Esophagus muscularis mucosa (tissue), 4 donors: Measurements from ENCODE around the gene GSTO1. TPM values are rescaled to one million over a fixed set of nuclear protein-coding genes. Genes with fewer than 3 reads are reported as not detected.

ENCODE experiments used
- DNase-seq: peaks from one replicate; pipeline ENCODE4 v3.0.0-alpha.2; 2017; ENCODE audit errors: extremely low spot score
- H3K27ac ChIP-seq, 4 donors: fragments of 200-600 bp; sonication (generic); replicated peaks in 1 of 4; 1 replicate in 3 of 4; 2 replicates in 1 of 4; pipeline ENCODE4 v1.5.1; 2016 to 2019; ENCODE audit warnings: mild to moderate bottlenecking in 1 of 4
- H3K27me3 ChIP-seq, 4 donors: fragments of 200-600 bp; sonication (generic); one replicate each; pipeline versions ENCODE4 v1.5.1 to v1.6.0; 2016 to 2019
- H3K36me3 ChIP-seq, 4 donors: fragments of 200-600 bp; sonication (generic); one replicate each; pipeline ENCODE4 v1.5.1; 2016 to 2019
- H3K4me1 ChIP-seq, 4 donors: fragments of 200-600 bp; sonication (generic); one replicate each; pipeline ENCODE4 v1.5.1; 2016 to 2019
- H3K4me3 ChIP-seq, 4 donors: fragments of 200-600 bp; sonication (generic); 1 replicate in 2 of 4; 2 replicates in 2 of 4; pipeline ENCODE4 v1.5.1; 2016 to 2019; ENCODE audit warnings: mild to moderate bottlenecking in 4 of 4, moderate library complexity in 1 of 4
- H3K9me3 ChIP-seq, 4 donors: fragments of 200-600 bp; sonication (generic); 1 replicate in 3 of 4; 2 replicates in 1 of 4; pipeline ENCODE4 v1.5.1; 2016 to 2019
- EP300 ChIP-seq: sonication (generic); formaldehyde crosslinking; IDR thresholded peaks from one replicate; pipeline ENCODE4 v1.6.1; 2017; ENCODE audit warnings: antibody characterized with exemption
- POLR2A ChIP-seq: fragments of 450-650 bp; IDR thresholded peaks from one replicate; pipeline ENCODE4 v1.6.1; 2017; ENCODE audit warnings: antibody characterized with exemption, moderate library complexity, mild to moderate bottlenecking, low read depth
- POLR2AphosphoS5 ChIP-seq, 2 donors: sonication (generic); formaldehyde crosslinking; IDR thresholded peaks; one replicate each; pipeline ENCODE4 v1.6.1; 2017; ENCODE audit warnings: antibody characterized with exemption in 2 of 2
- WGBS: methylation state at CpG from one replicate; pipeline ENCODE4 v1.1.5; 2018; 5-methylcytosine and 5-hydroxymethylcytosine counted together
- intact Hi-C: fragments of 100-400 bp; cut with DNase I; formaldehyde crosslinking; loops from one replicate; pipeline ENCODE4 v1.15.1; 2023
- total RNA-seq, 4 donors: library from RNA; depleted of rRNA; stranded (reverse); fragments of >200 nt; gene quantifications; one replicate each; pipeline versions ENCODE4 v1.1.0 to v1.2.1, GENCODE V29; 2016
- TF ChIP-seq, protein P1 (sequence below), 3 experiments: fragments of 200-600 bp in 2 of 3; fragments of 450-650 bp in 1 of 3; sonication (generic) in 2 of 3; IDR thresholded peaks; one replicate each; pipeline ENCODE4 v1.5.1; 2017 to 2019; ENCODE audit warnings: antibody characterized with exemption in 3 of 3, mild to moderate bottlenecking in 2 of 3, moderate library complexity in 1 of 3

The GSTO1 gene
- total RNA-seq = 100 to 1,000 TPM; 123 to 172 (median 152) TPM

DNA sequence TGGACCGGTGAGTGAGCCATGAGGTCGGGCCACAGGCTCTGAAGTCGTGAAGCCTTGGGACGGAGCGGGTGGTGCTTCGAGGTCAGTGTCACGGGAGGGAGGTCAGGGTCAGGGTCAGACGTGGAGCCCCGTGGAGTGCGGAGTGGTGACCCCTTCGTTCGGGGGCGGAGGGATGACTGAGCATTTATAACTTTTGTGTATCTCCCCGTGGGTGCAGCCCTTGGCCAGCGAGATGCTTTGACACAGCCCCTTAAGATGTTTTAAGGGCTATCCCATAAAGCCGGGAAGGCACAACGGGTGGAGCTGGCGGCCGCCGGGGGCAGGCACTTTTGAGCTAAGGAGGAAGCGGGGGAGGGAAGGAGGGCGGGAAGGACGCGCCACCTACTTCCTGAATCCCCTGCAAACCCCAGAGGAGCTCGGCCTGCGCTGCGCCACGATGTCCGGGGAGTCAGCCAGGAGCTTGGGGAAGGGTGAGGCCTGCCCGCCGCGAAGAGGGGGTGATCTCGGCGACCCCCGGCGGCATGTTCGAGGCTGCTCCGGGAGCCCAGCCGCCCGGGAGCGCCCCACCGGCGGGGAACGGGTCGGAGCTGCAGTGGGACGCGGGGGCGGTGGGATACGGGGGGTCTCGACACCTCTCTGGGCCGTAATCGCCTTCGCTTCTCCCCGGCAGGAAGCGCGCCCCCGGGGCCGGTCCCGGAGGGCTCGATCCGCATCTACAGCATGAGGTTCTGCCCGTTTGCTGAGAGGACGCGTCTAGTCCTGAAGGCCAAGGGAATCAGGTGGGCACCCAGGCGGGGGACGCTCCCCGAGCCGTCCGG lies at the start of gene GSTO1:
Gene GSTO1 (plus strand): TSS at position 400 of the 818 bp plus-strand sequence. CDS start 37 bp downstream, at position 437.
- peaks cover 8 to 26% (median 18%) of the 10 kb centered on the region in 4 donors for H3K36me3 ChIP-seq
- 1% methylated on average over 36 of the region's 69 CpGs for WGBS
- H3K4me3 ChIP-seq = peak within 1 kb of the TSS; percentile 89 to 100 (median 94)
- H3K9me3 ChIP-seq = no peaks in the 10 kb centered on the region
- peak; percentile 95 for DNase-seq
- intact Hi-C loops = no loop called here
- TF ChIP-seq POLR2AphosphoS5 (IDR thresholded peaks at IDR 0.05) = peak; percentile 80 to 94
- TF ChIP-seq EP300 = no peak
- TF ChIP-seq, protein P1, sequence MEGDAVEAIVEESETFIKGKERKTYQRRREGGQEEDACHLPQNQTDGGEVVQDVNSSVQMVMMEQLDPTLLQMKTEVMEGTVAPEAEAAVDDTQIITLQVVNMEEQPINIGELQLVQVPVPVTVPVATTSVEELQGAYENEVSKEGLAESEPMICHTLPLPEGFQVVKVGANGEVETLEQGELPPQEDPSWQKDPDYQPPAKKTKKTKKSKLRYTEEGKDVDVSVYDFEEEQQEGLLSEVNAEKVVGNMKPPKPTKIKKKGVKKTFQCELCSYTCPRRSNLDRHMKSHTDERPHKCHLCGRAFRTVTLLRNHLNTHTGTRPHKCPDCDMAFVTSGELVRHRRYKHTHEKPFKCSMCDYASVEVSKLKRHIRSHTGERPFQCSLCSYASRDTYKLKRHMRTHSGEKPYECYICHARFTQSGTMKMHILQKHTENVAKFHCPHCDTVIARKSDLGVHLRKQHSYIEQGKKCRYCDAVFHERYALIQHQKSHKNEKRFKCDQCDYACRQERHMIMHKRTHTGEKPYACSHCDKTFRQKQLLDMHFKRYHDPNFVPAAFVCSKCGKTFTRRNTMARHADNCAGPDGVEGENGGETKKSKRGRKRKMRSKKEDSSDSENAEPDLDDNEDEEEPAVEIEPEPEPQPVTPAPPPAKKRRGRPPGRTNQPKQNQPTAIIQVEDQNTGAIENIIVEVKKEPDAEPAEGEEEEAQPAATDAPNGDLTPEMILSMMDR (IDR thresholded peaks at IDR 0.05) = peak in 1 of 3 experiments; percentile 9
- TF ChIP-seq POLR2A = peak; percentile 48
- no peaks in the 10 kb centered on the region for H3K27me3 ChIP-seq
- peaks cover 35 to 50% (median 44%) of the 10 kb centered on the region in 4 donors for H3K4me1 ChIP-seq
- peak within 1 kb of the TSS; percentile 97 to 99 (median 99) for H3K27ac ChIP-seq

DNA sequence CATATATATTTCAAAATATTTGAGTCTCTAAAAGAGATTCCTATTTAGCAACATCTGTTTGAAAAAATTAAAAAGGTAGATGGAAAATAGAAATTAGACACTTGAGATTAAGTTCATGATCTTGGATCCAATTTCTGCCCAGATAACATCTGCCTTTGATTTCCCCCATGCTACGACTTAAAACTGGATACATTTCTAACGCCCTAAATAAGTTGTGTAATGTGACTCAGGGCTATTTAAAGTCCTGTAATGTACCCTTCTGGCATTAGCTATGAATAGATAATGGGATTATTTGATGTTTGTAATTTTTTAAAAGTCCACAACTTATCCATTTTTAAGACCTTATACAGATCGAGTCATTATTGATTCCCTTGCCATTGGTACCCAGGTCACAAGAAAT lies 46.0 kb upstream of the GSTO1 start:
- H3K9me3 ChIP-seq = no peaks in the 10 kb centered on the region
- TF ChIP-seq EP300 (no peak), POLR2A (no peak), POLR2AphosphoS5 (IDR thresholded peaks at IDR 0.05) (no peak)
- TF ChIP-seq, protein P1 (IDR thresholded peaks at IDR 0.05) = no peak
- no peaks in the 10 kb centered on the region for H3K4me1 ChIP-seq
- no peak overlapping the region for H3K4me3 ChIP-seq
- H3K27me3 ChIP-seq = no peaks in the 10 kb centered on the region
- H3K36me3 ChIP-seq = no peaks in the 10 kb centered on the region
- intact Hi-C loops = loop anchor here (5.0 kb wide), 2 partner anchors 161 to 321 kb away; no protein-coding TSS in a partner anchor
- 58% methylated on average over 3 of the region's 3 CpGs for whole genome bisulfite sequencing
- no peak overlapping the region for H3K27ac ChIP-seq
- no peak for DNase-seq

DNA sequence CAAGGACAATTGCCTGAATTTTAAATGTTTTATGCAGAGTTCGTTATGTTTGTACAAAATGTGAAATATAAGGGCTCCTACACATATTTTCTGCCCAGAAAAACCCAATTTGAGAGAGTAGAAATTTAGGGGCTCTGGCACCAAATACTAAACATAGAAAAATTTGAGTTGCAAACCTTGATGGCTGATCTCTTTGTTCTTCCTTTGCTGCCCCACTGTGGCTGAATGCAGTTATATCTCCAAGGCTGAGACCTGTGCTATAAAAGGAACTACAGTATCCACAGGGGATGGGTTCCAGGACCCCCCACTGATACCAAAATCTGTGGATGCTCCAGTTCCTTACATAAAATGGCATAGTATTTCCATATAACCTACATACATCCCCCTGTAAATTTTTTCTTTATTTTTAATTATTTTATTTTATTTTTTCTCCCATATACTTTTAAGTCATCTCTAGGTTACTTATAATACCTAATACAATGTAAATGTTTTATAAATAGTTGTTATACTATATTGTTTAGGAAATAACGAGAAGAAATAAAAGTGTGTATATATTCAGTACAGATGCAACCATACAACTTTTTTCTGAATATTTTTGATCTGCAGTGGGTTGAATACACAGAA lies 45.0 kb upstream of the GSTO1 start:
- no peak overlapping the region for H3K27ac ChIP-seq
- no peak overlapping the region for H3K4me3 ChIP-seq
- intact Hi-C loops = loop anchor here (5.0 kb wide), 2 partner anchors 162 to 322 kb away; no protein-coding TSS in a partner anchor
- H3K9me3 ChIP-seq = no peaks in the 10 kb centered on the region
- H3K36me3 ChIP-seq = no peaks in the 10 kb centered on the region
- WGBS = 42% methylated on average over 2 of the region's 2 CpGs
- no peak for DNase-seq
- no peak for TF ChIP-seq EP300
- TF ChIP-seq POLR2AphosphoS5 (IDR thresholded peaks at IDR 0.05) = no peak
- TF ChIP-seq, protein P1 (IDR thresholded peaks at IDR 0.05) = peak; percentile 40 to 56 (median 56)
- TF ChIP-seq POLR2A = no peak
- H3K27me3 ChIP-seq = no peaks in the 10 kb centered on the region
- no peaks in the 10 kb centered on the region for H3K4me1 ChIP-seq

DNA sequence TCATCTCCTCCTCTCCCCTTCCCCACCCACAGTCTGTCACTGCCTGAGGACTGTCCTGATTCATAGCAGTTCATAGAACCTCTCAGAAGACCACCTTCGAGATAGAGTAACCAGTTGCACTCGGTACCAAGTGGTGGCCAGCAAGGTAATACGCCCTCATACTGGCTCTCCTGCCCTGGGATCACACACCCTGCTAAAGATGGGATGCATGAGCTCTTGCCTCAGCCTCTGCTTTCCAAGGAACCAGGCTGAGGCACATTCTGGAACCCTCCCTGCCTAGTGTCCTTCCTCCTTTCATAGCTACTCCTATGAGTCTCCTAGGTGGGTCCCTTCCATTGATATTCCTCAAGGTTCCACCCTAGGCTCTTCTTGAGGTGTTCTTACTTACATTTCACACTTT lies 38.1 kb upstream of the GSTO1 start:
- intact Hi-C loops = no loop called here
- peak; percentile 24 for DNase-seq
- WGBS = 96% methylated on average over 3 of the region's 3 CpGs
- Histone ChIP-seq H3K9me3 (no peaks in the 10 kb centered on the region), H3K4me3 (no peak overlapping the region), H3K36me3 (no peaks in the 10 kb centered on the region), H3K27ac (no peak overlapping the region), H3K27me3 (peaks cover 0 to 18% (median 0%) of the 10 kb centered on the region in 4 donors), H3K4me1 (no peaks in the 10 kb centered on the region)
- no peak for TF ChIP-seq POLR2A
- no peak for TF ChIP-seq EP300
- TF ChIP-seq POLR2AphosphoS5 (IDR thresholded peaks at IDR 0.05) = no peak
- TF ChIP-seq, protein P1 (IDR thresholded peaks at IDR 0.05) = no peak
